HEK293 (cell line): ENCODE data around the gene SFN.

ENCODE experiments used
- CTCF ChIA-PET: fragments of 350-600 bp; formaldehyde crosslinking; extraction: SDS; loops from one replicate; lab custom pipeline; 2021; ENCODE audit warnings: antibody characterized with exemption; lab: Yijun Ruan, JAX
- POLR2A ChIA-PET: fragments of 300-600 bp; formaldehyde crosslinking; extraction: SDS; loops from one replicate; lab custom pipeline; 2020; ENCODE audit warnings: antibody characterized with exemption, inconsistent platforms; lab: Yijun Ruan, JAX
- H3K27ac ChIP-seq: fragments of 200-500 bp; sonication (Bioruptor generic); 2 replicates; pipeline ENCODE4 v1.5.1; 2014; ENCODE audit warnings: low read depth, low read length, control low read depth, inconsistent platforms; ENCODE audit errors: extremely low read depth
- H3K36me3 ChIP-seq, 2 experiments: fragments of 200-500 bp in 1 of 2; sonication (Bioruptor generic) in 1 of 2; 1 replicate in 1 of 2; 2 replicates in 1 of 2; pipeline ENCODE4 v1.5.1; 2014 to 2017; ENCODE audit warnings: inconsistent platforms in 2 of 2, low read length in 2 of 2; ENCODE audit not compliant: control insufficient read depth in 2 of 2, insufficient read depth in 1 of 2
- H3K4me1 ChIP-seq: fragments of 200-500 bp; sonication (Bioruptor generic); 2 replicates; pipeline ENCODE4 v1.5.1; 2014; ENCODE audit warnings: mild to moderate bottlenecking, low read length, inconsistent platforms; ENCODE audit not compliant: control insufficient read depth, insufficient read depth
- H3K4me3 ChIP-seq: 2 replicates; pipeline ENCODE4 v1.5.1; 2011; ENCODE audit warnings: low read depth, mild to moderate bottlenecking, control low read depth, low read length, moderate library complexity
- H3K9me3 ChIP-seq: fragments of 200-500 bp; sonication (Bioruptor generic); 2 replicates; pipeline ENCODE4 v1.5.1; 2014; ENCODE audit warnings: low read depth, low read length, inconsistent platforms; ENCODE audit not compliant: control insufficient read depth, insufficient read depth
- HOXA7 ChIP-seq: sonication (generic); formaldehyde crosslinking; IDR thresholded peaks from 2 replicates; pipeline ENCODE4 v1.8.1; 2022; ENCODE audit warnings: missing genetic modification reagents, borderline replicate concordance
- KLF1 ChIP-seq: fragments of 450-650 bp; formaldehyde crosslinking; IDR thresholded peaks from 2 replicates; pipeline ENCODE4 v1.5.1; 2016; ENCODE audit warnings: missing biosample characterization, missing genetic modification characterization
- KLF17 ChIP-seq: fragments of 450-650 bp; formaldehyde crosslinking; IDR thresholded peaks from 2 replicates; pipeline ENCODE4 v1.5.1; 2016; ENCODE audit warnings: missing biosample characterization, missing genetic modification characterization
- KLF7 ChIP-seq: fragments of 450-650 bp; formaldehyde crosslinking; IDR thresholded peaks from 2 replicates; pipeline ENCODE4 v1.5.1; 2016; ENCODE audit warnings: missing biosample characterization, missing genetic modification characterization, borderline replicate concordance
- PRDM1 ChIP-seq: fragments of 450-650 bp; formaldehyde crosslinking; IDR thresholded peaks from 2 replicates; pipeline ENCODE4; 2016; ENCODE audit warnings: missing biosample characterization, missing genetic modification characterization
- SP2 ChIP-seq: fragments of 450-650 bp; formaldehyde crosslinking; IDR thresholded peaks from 2 replicates; pipeline ENCODE4 v1.5.1; 2016; ENCODE audit warnings: missing biosample characterization, missing genetic modification characterization
- ZBTB17 ChIP-seq: fragments of 450-650 bp; formaldehyde crosslinking; IDR thresholded peaks from 2 replicates; pipeline ENCODE4 v1.5.1; 2016; ENCODE audit warnings: missing biosample characterization, missing genetic modification characterization
- ZNF16 ChIP-seq: fragments of 450-650 bp; formaldehyde crosslinking; IDR thresholded peaks from 2 replicates; pipeline ENCODE4 v1.5.1; 2016; ENCODE audit warnings: low read depth, missing biosample characterization, missing genetic modification characterization
- ZNF473 ChIP-seq: fragments of 450-650 bp; formaldehyde crosslinking; IDR thresholded peaks from 2 replicates; pipeline ENCODE4 v1.5.1; 2017; ENCODE audit warnings: missing biosample characterization, missing genetic modification characterization
- ZNF596 ChIP-seq: fragments of 450-650 bp; IDR thresholded peaks from 2 replicates; pipeline ENCODE4 v1.5.0; 2018; ENCODE audit warnings: missing biosample characterization, mild to moderate bottlenecking, missing genetic modification characterization, moderate library complexity
- ZNF692 ChIP-seq: fragments of 450-650 bp; formaldehyde crosslinking; IDR thresholded peaks from 2 replicates; pipeline ENCODE4 v1.5.1; 2016; ENCODE audit warnings: missing biosample characterization, missing genetic modification characterization
- ZNF701 ChIP-seq: fragments of 450-650 bp; formaldehyde crosslinking; IDR thresholded peaks from 2 replicates; pipeline ENCODE4 v1.5.1; 2016; ENCODE audit warnings: missing biosample characterization, missing genetic modification characterization
- ZNF704 ChIP-seq: fragments of 450-650 bp; formaldehyde crosslinking; IDR thresholded peaks from 2 replicates; pipeline ENCODE4 v1.5.1; 2016; ENCODE audit warnings: missing biosample characterization, missing genetic modification characterization
- ZNF776 ChIP-seq: fragments of 450-650 bp; formaldehyde crosslinking; IDR thresholded peaks from 2 replicates; pipeline ENCODE4 v1.5.0; 2017; ENCODE audit warnings: missing biosample characterization, missing genetic modification characterization, borderline replicate concordance
- ZNF791 ChIP-seq: fragments of 450-650 bp; formaldehyde crosslinking; IDR thresholded peaks from 2 replicates; pipeline ENCODE4 v1.5.1; 2016; ENCODE audit warnings: missing biosample characterization, missing genetic modification characterization
- TF ChIP-seq, protein P1 (sequence below): fragments of 450-650 bp; formaldehyde crosslinking; IDR thresholded peaks from 2 replicates; pipeline ENCODE4 v1.5.1; 2016; ENCODE audit warnings: missing biosample characterization, missing genetic modification characterization
- TF ChIP-seq, protein P2 (sequence below): fragments of 450-650 bp; formaldehyde crosslinking; IDR thresholded peaks from 2 replicates; pipeline ENCODE4 v1.5.1; 2016; ENCODE audit warnings: missing biosample characterization, missing genetic modification characterization
- TF ChIP-seq, protein P3 (sequence below): fragments of 450-650 bp; formaldehyde crosslinking; optimal IDR thresholded peaks from 2 replicates; pipeline ENCODE3; 2016; ENCODE audit warnings: missing biosample characterization, mild to moderate bottlenecking, missing genetic modification characterization

The SFN gene

DNA sequence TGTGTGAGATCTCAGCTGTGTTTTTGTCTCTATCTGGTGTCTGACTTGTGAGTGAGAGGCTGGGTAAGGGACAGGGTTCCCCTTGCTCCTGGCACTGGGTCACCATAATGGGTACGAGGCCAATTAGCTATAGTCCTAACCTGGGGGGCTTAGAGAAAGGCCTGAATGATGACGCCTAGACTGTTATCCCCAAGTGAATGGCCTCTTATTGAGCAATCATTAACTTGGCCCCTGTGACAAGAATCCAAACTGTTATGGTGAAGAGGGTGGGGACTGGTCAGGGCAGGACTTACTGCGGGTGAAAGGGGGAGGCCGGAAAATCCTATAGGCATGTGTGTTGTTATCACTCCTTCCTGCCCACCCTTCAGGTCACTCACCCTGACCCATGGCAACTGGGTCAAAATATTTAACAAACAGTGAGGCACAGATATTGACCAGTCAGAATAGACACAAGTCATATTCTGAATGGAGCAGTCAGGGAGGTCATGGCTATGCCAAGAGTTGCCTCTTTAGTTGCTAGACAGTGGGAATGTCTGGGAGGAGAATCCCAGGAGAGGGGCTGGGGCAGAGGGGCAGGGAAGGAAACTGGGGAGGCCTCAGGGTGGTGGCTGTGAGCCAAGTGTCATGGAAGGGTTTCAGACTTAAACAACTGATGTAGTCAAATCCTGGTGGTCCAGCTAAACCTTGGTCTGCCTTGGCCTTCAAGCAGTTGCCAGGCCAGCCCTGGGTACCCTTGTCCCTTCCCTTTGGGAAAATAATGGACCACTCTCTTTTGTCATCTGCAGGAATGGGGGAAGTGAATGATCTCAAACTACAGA lies 47.6 kb downstream of the SFN start:
- POLR2A ChIA-PET: interaction anchor here (2.7 kb wide), 1 partner anchor 11 kb away, joined by 11 read pairs; the partner anchor contains the start of gene GPATCH3
- TF ChIP-seq ZBTB17 (tag by site-specific recombination): no peak
- TF ChIP-seq ZNF704: no peak
- TF ChIP-seq ZNF473: no peak
- TF ChIP-seq KLF1 (tag by site-specific recombination): no peak
- TF ChIP-seq ZNF596: no peak
- TF ChIP-seq, protein P1, sequence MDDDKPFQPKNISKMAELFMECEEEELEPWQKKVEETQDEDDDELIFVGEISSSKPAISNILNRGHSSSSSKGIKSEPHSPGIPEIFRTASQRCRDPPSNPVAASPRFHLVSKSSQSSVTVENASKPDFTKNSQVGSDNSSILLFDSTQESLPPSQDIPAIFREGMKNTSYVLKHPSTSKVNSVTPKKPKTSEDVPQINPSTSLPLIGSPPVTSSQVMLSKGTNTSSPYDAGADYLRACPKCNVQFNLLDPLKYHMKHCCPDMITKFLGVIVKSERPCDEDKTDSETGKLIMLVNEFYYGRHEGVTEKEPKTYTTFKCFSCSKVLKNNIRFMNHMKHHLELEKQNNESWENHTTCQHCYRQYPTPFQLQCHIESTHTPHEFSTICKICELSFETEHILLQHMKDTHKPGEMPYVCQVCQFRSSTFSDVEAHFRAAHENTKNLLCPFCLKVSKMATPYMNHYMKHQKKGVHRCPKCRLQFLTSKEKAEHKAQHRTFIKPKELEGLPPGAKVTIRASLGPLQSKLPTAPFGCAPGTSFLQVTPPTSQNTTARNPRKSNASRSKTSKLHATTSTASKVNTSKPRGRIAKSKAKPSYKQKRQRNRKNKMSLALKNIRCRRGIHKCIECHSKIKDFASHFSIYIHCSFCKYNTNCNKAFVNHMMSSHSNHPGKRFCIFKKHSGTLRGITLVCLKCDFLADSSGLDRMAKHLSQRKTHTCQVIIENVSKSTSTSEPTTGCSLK (tag by site-specific recombination): no peak
- TF ChIP-seq SP2: no peak
- TF ChIP-seq HOXA7 (CRISPR knock-in tag): no peak
- no peak for TF ChIP-seq ZNF701 (tag by site-specific recombination)
- TF ChIP-seq, protein P2, sequence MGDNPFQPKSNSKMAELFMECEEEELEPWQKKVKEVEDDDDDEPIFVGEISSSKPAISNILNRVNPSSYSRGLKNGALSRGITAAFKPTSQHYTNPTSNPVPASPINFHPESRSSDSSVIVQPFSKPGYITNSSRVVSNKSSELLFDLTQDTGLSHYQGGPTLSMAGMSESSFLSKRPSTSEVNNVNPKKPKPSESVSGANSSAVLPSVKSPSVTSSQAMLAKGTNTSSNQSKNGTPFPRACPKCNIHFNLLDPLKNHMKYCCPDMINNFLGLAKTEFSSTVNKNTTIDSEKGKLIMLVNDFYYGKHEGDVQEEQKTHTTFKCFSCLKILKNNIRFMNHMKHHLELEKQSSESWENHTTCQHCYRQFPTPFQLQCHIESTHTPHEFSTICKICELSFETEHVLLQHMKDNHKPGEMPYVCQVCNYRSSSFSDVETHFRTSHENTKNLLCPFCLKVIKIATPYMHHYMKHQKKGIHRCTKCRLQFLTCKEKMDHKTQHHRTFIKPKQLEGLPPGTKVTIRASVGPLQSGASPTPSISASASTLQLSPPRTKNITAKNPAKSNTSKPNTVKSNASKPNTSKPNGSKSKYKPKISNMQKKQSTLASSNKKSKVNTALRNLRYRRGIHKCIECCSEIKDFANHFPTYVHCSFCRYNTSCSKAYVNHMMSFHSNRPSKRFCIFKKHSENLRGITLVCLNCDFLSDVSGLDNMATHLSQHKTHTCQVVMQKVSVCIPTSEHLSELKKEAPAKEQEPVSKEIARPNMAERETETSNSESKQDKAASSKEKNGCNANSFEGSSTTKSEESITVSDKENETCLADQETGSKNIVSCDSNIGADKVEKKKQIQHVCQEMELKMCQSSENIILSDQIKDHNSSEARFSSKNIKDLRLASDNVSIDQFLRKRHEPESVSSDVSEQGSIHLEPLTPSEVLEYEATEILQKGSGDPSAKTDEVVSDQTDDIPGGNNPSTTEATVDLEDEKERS (tag by site-specific recombination): no peak
- TF ChIP-seq KLF17: no peak
- no peak for TF ChIP-seq ZNF776 (tag by site-specific recombination)
- TF ChIP-seq PRDM1 (tag by site-specific recombination): no peak
- TF ChIP-seq, protein P3, sequence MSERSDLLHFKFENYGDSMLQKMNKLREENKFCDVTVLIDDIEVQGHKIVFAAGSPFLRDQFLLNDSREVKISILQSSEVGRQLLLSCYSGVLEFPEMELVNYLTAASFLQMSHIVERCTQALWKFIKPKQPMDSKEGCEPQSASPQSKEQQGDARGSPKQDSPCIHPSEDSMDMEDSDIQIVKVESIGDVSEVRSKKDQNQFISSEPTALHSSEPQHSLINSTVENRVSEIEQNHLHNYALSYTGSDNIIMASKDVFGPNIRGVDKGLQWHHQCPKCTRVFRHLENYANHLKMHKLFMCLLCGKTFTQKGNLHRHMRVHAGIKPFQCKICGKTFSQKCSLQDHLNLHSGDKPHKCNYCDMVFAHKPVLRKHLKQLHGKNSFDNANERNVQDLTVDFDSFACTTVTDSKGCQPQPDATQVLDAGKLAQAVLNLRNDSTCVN: no peak
- no peak for TF ChIP-seq KLF7 (tag by site-specific recombination)
- TF ChIP-seq ZNF692 (tag by site-specific recombination): no peak
- TF ChIP-seq ZNF791 (tag by site-specific recombination): no peak
- no peak for TF ChIP-seq ZNF16
- CTCF ChIA-PET: no interaction called here
- H3K36me3 ChIP-seq: no peaks in the 10 kb centered on the region
- H3K4me1 ChIP-seq: peaks cover 8% of the 10 kb centered on the region
- no peaks in the 10 kb centered on the region for H3K9me3 ChIP-seq
- H3K4me3 ChIP-seq: no peak overlapping the region
- H3K27ac ChIP-seq: no peak overlapping the region
